Measurements from ENCODE around the gene ACVRL1. TPM values are rescaled to one million over a fixed set of nuclear protein-coding genes. Genes with fewer than 3 reads are reported as not detected.
A peak's percentile ranks its signal among the peaks of the same experiment; 100 is the strongest.

Gene ACVRL1
- total and polyA plus RNA-seq, 2 experiments from 2014 or later: 1.4 to 4.6 TPM

- peaks cover 41% of the 10 kb centered on the region for H3K4me1 ChIP-seq (ENCODE audit: insufficient read depth)
These were observed 47.5 kb downstream of the ACVRL1 start for GRCh38 chr12:51954561-51955361.

GRCh38 chr12:51955702-51956101 is 48.4 kb downstream of the ACVRL1 start:
- WGBS (ENCODE audit: low lambda C conversion rate, missing lambda C conversion rate): 76% methylated on average over 1 of the region's 1 CpG

More at GRCh38 chr12:51954561-51955361, 47.5 kb downstream of the ACVRL1 start:
- peaks cover 80% of the 10 kb centered on the region for H3K79me2 ChIP-seq
- peaks cover 4% of the 10 kb centered on the region for H4K20me1 ChIP-seq (ENCODE audit: insufficient read depth, poor library complexity, severe bottlenecking)
- no peaks in the 10 kb centered on the region for H3K9me3 ChIP-seq (ENCODE audit: low read depth)
- peak overlapping the region; percentile 33 for H3K4me3 ChIP-seq
- no peak overlapping the region for H2AFZ ChIP-seq
- DNase-seq (ENCODE audit: low spot score): peak; percentile 44
- no peaks in the 10 kb centered on the region for H3K27me3 ChIP-seq
- peak overlapping the region; percentile 86 for H3K27ac ChIP-seq
- H3K4me2 ChIP-seq: peak overlapping the region; percentile 79
- no peaks in the 10 kb centered on the region for H3K9me2 ChIP-seq (replicated peaks; ENCODE audit: insufficient read depth)
- no peak for TF ChIP-seq CTCF (IDR thresholded peaks at IDR 0.05; ENCODE audit: poor library complexity)
- no peak for TF ChIP-seq EZH2 (IDR thresholded peaks at IDR 0.05; ENCODE audit: borderline replicate concordance)
- TF ChIP-seq EZH2phosphoT487 (IDR thresholded peaks at IDR 0.05; ENCODE audit: low read depth, severe bottlenecking, unreplicated experiment): no peak
- 47% methylated on average over 7 of the region's 7 CpGs for WGBS (ENCODE audit: low lambda C conversion rate, missing lambda C conversion rate)
- H3K36me3 ChIP-seq (replicated peaks; ENCODE audit: insufficient read depth, low read depth): no peaks in the 10 kb centered on the region

GRCh38 chr12:51958542-51958941 is 51.2 kb downstream of the ACVRL1 start:
- Histone ChIP-seq H3K4me3 (no peak overlapping the region), H3K27ac (peak overlapping the region; percentile 73), H3K36me3 (replicated peaks; ENCODE audit: insufficient read depth, low read depth) (no peaks in the 10 kb centered on the region), H3K4me1 (ENCODE audit: insufficient read depth) (peaks cover 51% of the 10 kb centered on the region), H3K27me3 (no peaks in the 10 kb centered on the region), H3K9me3 (ENCODE audit: low read depth) (no peaks in the 10 kb centered on the region), H3K4me2 (no peak overlapping the region), H2AFZ (no peak overlapping the region), H4K20me1 (ENCODE audit: insufficient read depth, poor library complexity, severe bottlenecking) (peaks cover 9% of the 10 kb centered on the region), H3K9me2 (replicated peaks; ENCODE audit: insufficient read depth) (no peaks in the 10 kb centered on the region), H3K79me2 (peaks cover 80% of the 10 kb centered on the region)
- DNase-seq (ENCODE audit: low spot score): no peak
- TF ChIP-seq EZH2 (IDR thresholded peaks at IDR 0.05; ENCODE audit: borderline replicate concordance) (no peak), EZH2phosphoT487 (IDR thresholded peaks at IDR 0.05; ENCODE audit: low read depth, severe bottlenecking, unreplicated experiment) (no peak), CTCF (IDR thresholded peaks at IDR 0.05; ENCODE audit: poor library complexity) (no peak)
- WGBS (ENCODE audit: low lambda C conversion rate, missing lambda C conversion rate): 98% methylated on average over 13 of the region's 13 CpGs

More at GRCh38 chr12:51955702-51956101, 48.4 kb downstream of the ACVRL1 start:
- Histone ChIP-seq H3K27me3 (no peaks in the 10 kb centered on the region), H3K36me3 (replicated peaks; ENCODE audit: insufficient read depth, low read depth) (no peaks in the 10 kb centered on the region), H3K4me3 (no peak overlapping the region), H3K4me2 (peak overlapping the region; percentile 79), H3K9me3 (ENCODE audit: low read depth) (no peaks in the 10 kb centered on the region), H3K4me1 (ENCODE audit: insufficient read depth) (peaks cover 46% of the 10 kb centered on the region), H3K27ac (peak overlapping the region; percentile 86), H4K20me1 (ENCODE audit: insufficient read depth, poor library complexity, severe bottlenecking) (peaks cover 9% of the 10 kb centered on the region), H2AFZ (no peak overlapping the region), H3K79me2 (peaks cover 90% of the 10 kb centered on the region), H3K9me2 (replicated peaks; ENCODE audit: insufficient read depth) (no peaks in the 10 kb centered on the region)
- DNase-seq (ENCODE audit: low spot score): no peak
- TF ChIP-seq EZH2phosphoT487 (IDR thresholded peaks at IDR 0.05; ENCODE audit: low read depth, severe bottlenecking, unreplicated experiment) (no peak), CTCF (IDR thresholded peaks at IDR 0.05; ENCODE audit: poor library complexity) (no peak), EZH2 (IDR thresholded peaks at IDR 0.05; ENCODE audit: borderline replicate concordance) (no peak)
